Neural progenitor cell (in vitro differentiated cells): ENCODE data around the gene PHETA1.

Source experiments
- CTCF ChIP-seq: fragments of 200-600 bp; sonication (generic); IDR thresholded peaks from 2 replicates; pipeline ENCODE4 v1.5.1; 2017; ENCODE audit warnings: antibody characterized with exemption, mild to moderate bottlenecking
- EZH2 ChIP-seq: fragments of 200-600 bp; sonication (generic); IDR thresholded peaks from 2 replicates; pipeline ENCODE4 v1.6.1; 2017; ENCODE audit warnings: antibody characterized with exemption, mild to moderate bottlenecking, moderate library complexity
- EZH2phosphoT487 ChIP-seq: fragments of 200-600 bp; sonication (generic); IDR thresholded peaks from 2 replicates; pipeline ENCODE4 v1.6.1; 2017; ENCODE audit warnings: antibody characterized with exemption

GRCh38 chr12:111321317-111321716, 47.6 kb downstream of the PHETA1 start:
- TF ChIP-seq CTCF (no peak), EZH2 (no peak), EZH2phosphoT487 (no peak)
